Ovary (tissue), 9 donors: ENCODE measurements around the gene KLF16. TPM values are rescaled to one million over a fixed set of nuclear protein-coding genes. Genes with fewer than 3 reads are reported as not detected.
A peak's percentile ranks its signal among the peaks of the same experiment; 100 is the strongest.
"Not testable (repeated sequence)": the region's sequence is repeated elsewhere in the genome, so short reads cannot be mapped to it uniquely, and the experiment has no call there.

Experiments
- DNase-seq, 5 donors: peaks; one replicate each; pipeline ENCODE4 v3.0.0-alpha.2; 2019 to 2020
- H3K27ac ChIP-seq, 2 donors: fragments of 200-600 bp; one replicate each; pipeline versions ENCODE4 v1.5.1 to v1.8.0; 2019 to 2022
- H3K27me3 ChIP-seq: fragments of 200-600 bp; one replicate; pipeline ENCODE4 v1.8.0; 2022
- H3K36me3 ChIP-seq: fragments of 200-600 bp; sonication (generic); one replicate; pipeline ENCODE4 v1.5.1; 2019
- H3K4me1 ChIP-seq: one replicate; pipeline ENCODE4 v1.8.1; 2013; ENCODE audit warnings: mild to moderate bottlenecking, moderate library complexity; ENCODE audit not compliant: insufficient read depth
- H3K4me3 ChIP-seq: fragments of 200-600 bp; sonication (generic); one replicate; pipeline ENCODE4 v1.5.1; 2017
- H3K9me3 ChIP-seq, 2 donors: fragments of 200-600 bp in 1 of 2; sonication (generic) in 1 of 2; one replicate each; pipeline versions ENCODE4 v1.5.1 to v1.8.1; 2013 to 2019; ENCODE audit warnings: mild to moderate bottlenecking in 1 of 2, moderate library complexity in 1 of 2
- EP300 ChIP-seq: sonication (generic); formaldehyde crosslinking; IDR thresholded peaks from one replicate; pipeline ENCODE4 v1.6.1; 2017; ENCODE audit warnings: antibody characterized with exemption
- POLR2A ChIP-seq: fragments of 450-650 bp; IDR thresholded peaks from one replicate; pipeline ENCODE4 v1.6.1; 2017; ENCODE audit warnings: antibody characterized with exemption, mild to moderate bottlenecking, moderate library complexity
- WGBS, 3 donors: extraction: QIAGEN DNeasy Blood & Tissue Kit in 1 of 3; methylation state at CpG; one replicate each; pipeline versions ENCODE4 v1.1.5 to v1.1.7; 2013 to 2017; 5-methylcytosine and 5-hydroxymethylcytosine counted together
- intact Hi-C, 4 donors: fragments of 100-400 bp; cut with DNase I; formaldehyde crosslinking; loops; one replicate each; pipeline versions ENCODE4 v1.11.0 to v1.15.1; 2022 to 2023
- polyA plus RNA-seq, 2 donors: library from polyadenylated mRNA; stranded (reverse); fragments of 200-250 nt in 1 of 2; fragments of 350-450 nt in 1 of 2; fragmentation: Illumina TruSeq in 1 of 2; extraction: RNeasy Lipid Tissue Mini Kit (QIAGEN cat#74804) in 1 of 2; gene quantifications; one replicate each; pipeline ENCODE4 v1.2.3, GENCODE V29; 2013 to 2014
- total RNA-seq, 7 donors: library from RNA; depleted of rRNA in 2 of 7; stranded (reverse); fragments of >200 nt in 2 of 7; fragmentation: NEBNext Ultra II Directional in 3 of 7; extraction: Animal tissue kit (Norgen Biotek cat#: 25700) in 3 of 7; gene quantifications; one replicate each; pipeline versions ENCODE4 v1.1.0 to v1.2.4, GENCODE V29; 2016 to 2023
- TF ChIP-seq, protein P1 (sequence below), 3 donors: fragments of 450-650 bp in 2 of 3; fragments of 200-600 bp in 1 of 3; IDR thresholded peaks; one replicate each; pipeline versions ENCODE4 v1.5.1 to v1.8.0; 2016 to 2022; ENCODE audit warnings: antibody characterized with exemption in 3 of 3, mild to moderate bottlenecking in 1 of 3
- donor health status: DM: no; HTN: no; CAD: no; lungs with moderate emphysema.
- donor health status: DM: no; HTN: no; CAD: no.
- donor health status: Bipolar disorder and iron deficiency.
- donor health status: DM: yes; HTN: yes; CAD: no.
- donor health status: DM: no; HTN: no; CAD: no.
- donor health status: DM: yes; HTN: yes; CAD: no.

KLF16 gene
- total and polyA plus RNA-seq, 9 donors, result 0.63 to 26.6 (median 14.4) TPM

DNA sequence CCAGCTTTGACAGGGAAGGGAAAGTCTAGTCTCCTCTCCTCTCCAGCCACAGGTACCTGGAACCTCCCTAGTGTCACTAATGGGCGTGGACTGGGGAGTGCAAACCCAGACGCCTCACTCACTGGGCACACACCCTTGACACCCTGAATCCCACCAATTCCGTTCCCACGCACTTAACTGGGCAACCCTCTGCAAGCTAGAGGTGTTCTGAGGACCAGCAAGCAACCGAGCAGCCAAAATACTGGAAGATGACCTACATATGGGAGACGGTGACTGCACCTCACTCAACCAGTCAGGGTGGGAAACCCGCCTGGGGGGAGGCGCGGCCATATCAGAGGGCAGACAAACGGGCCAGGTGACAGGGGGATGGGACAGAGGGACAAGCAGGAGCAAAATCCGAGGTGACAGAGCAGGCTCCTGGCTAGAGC, 20.9 kb upstream of the KLF16 start:
- Histone ChIP-seq H3K27me3 (no peaks in the 10 kb centered on the region), H3K4me1 (peaks cover 29% of the 10 kb centered on the region), H3K27ac (peak overlapping the region in 1 of 2 donors; percentile 42), H3K9me3 (no peaks in the 10 kb centered on the region), H3K36me3 (no peaks in the 10 kb centered on the region), H3K4me3 (peak overlapping the region; percentile 85)
- DNase-seq, result peak in 1 of 5 donors; percentile 24
- TF ChIP-seq EP300, result no peak
- TF ChIP-seq, protein P1, sequence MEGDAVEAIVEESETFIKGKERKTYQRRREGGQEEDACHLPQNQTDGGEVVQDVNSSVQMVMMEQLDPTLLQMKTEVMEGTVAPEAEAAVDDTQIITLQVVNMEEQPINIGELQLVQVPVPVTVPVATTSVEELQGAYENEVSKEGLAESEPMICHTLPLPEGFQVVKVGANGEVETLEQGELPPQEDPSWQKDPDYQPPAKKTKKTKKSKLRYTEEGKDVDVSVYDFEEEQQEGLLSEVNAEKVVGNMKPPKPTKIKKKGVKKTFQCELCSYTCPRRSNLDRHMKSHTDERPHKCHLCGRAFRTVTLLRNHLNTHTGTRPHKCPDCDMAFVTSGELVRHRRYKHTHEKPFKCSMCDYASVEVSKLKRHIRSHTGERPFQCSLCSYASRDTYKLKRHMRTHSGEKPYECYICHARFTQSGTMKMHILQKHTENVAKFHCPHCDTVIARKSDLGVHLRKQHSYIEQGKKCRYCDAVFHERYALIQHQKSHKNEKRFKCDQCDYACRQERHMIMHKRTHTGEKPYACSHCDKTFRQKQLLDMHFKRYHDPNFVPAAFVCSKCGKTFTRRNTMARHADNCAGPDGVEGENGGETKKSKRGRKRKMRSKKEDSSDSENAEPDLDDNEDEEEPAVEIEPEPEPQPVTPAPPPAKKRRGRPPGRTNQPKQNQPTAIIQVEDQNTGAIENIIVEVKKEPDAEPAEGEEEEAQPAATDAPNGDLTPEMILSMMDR (IDR thresholded peaks at IDR 0.05), result no peak
- TF ChIP-seq POLR2A, result no peak
- intact Hi-C loops, result no loop called here
- 1 to 3% (median 3%) methylated on average over 11 of the region's 11 CpGs for WGBS, 3 donors

DNA sequence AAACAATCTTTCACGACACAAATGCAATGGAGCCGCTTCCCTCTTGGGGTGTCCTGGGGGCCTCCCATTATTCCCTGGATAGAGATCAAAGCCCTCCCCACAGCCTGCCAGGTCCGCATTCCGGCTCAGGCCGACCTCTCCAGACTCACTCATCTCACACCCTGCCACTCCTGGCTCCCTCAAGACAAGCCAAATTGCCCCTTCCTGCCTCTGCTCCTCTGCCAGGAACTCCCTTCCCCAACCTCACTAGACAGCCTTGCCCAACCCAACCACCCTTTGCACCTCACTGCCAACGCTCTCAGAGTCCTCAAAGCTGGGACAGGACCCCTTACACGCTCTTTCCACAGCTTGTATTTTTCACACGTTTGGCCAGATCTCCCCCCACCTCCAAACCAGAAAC, 20.4 kb upstream of the KLF16 start:
- TF ChIP-seq, protein P1 (IDR thresholded peaks at IDR 0.05), result no peak
- TF ChIP-seq POLR2A, result no peak
- TF ChIP-seq EP300, result no peak
- no peak for DNase-seq
- WGBS, 3 donors, result 17 to 20% (median 18%) methylated on average over 8 of the region's 8 CpGs
- intact Hi-C loops, result no loop called here
- peaks cover 29% of the 10 kb centered on the region for H3K4me1 ChIP-seq
- no peaks in the 10 kb centered on the region for H3K27me3 ChIP-seq
- peak overlapping the region; percentile 85 for H3K4me3 ChIP-seq
- no peaks in the 10 kb centered on the region for H3K9me3 ChIP-seq
- H3K36me3 ChIP-seq, result no peaks in the 10 kb centered on the region
- H3K27ac ChIP-seq, result peak overlapping the region in 1 of 2 donors; percentile 42

DNA sequence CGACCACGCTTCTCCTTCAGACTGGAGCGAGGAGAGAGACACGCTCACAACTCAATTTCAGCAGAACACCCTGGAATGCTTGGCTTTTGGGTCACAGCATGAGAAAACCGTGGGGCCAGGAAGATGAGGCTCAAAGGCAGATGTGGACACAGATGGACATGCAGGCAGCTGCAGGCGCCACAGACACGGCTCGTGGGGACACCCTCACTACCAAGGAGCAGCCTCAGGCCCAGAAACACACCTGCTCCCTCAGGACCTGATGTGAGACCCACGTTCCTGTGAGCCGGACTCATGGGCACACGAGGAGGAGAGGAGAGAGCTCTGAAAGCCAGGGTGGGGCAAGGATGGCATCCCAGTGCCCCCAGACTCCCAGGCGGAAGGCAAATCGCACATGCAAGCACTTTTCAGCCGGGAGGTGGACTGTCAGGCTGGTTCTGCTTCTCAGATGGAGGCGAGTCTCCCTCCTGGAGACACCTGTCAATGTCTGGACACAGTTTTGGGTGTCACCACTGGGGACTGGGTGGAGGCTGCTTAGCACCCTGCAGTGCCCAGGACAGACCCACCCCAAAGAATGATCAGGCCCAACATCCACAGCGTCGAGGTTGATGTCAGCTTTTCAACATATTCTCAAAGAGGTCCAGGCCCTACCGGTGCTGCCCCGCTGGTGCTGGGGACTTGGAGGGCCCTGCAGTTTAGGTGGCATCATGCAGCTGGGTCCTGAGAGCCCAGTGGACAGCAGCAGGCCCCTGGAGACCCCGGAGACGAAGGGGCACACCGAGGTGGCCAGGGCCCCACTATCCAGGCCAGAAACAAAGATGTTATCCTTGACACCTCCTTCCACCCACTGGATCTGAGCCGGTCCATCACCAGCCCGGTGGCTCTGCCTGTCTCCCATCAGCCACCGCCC, 19.7 kb upstream of the KLF16 start:
- intact Hi-C loops, result no loop called here
- Histone ChIP-seq H3K4me1 (peaks cover 27% of the 10 kb centered on the region), H3K27me3 (no peaks in the 10 kb centered on the region), H3K36me3 (no peaks in the 10 kb centered on the region), H3K4me3 (no peak overlapping the region), H3K9me3 (no peaks in the 10 kb centered on the region), H3K27ac (no peak overlapping the region)
- 64 to 70% (median 65%) methylated on average over 25 of the region's 25 CpGs for WGBS, 3 donors
- DNase-seq, result no peak
- TF ChIP-seq EP300 (no peak), POLR2A (no peak)
- TF ChIP-seq, protein P1 (IDR thresholded peaks at IDR 0.05), result no peak

DNA sequence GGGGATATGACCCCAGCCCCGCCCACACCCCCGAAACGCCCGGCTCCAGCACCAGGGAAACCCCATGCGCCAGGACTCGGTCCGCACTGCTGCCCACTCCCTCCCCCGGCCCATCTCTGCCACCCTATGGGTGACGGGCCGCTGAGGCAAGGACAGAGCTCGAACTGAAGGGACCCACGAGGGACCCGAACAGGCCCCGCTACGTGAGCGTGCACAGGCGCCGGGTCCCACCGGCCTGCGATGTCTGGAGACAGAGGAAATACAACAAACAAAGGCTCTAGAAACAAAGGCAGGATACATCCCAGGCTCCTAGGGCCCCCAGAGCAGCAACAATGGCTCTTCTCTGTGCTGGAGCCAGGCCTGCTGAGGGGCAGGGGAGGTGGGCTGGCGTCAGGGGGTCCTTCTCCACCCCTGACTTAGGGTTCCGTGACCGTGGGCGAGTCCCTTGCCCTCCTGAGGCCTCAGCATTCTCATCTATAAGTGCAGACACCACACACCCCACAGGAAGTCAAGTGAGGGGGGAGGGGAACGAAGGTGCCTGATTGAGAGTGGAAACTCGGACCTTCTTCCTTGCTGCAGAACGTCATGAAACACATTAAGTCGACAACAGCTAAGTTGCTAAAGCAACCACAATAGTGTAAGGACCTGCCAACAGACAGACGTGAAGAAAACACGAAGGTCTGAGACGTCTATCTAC, 18.9 kb upstream of the KLF16 start:
- Histone ChIP-seq H3K9me3 (no peaks in the 10 kb centered on the region), H3K4me1 (peaks cover 24% of the 10 kb centered on the region), H3K27ac (no peak overlapping the region), H3K27me3 (no peaks in the 10 kb centered on the region), H3K36me3 (no peaks in the 10 kb centered on the region), H3K4me3 (no peak overlapping the region)
- intact Hi-C loops, result no loop called here
- 71 to 78% (median 75%) methylated on average over 29 to 31 of the region's 31 CpGs for WGBS, 3 donors
- TF ChIP-seq POLR2A (no peak), EP300 (no peak)
- TF ChIP-seq, protein P1 (IDR thresholded peaks at IDR 0.05), result no peak
- peak in 1 of 5 donors; percentile 34 for DNase-seq

DNA sequence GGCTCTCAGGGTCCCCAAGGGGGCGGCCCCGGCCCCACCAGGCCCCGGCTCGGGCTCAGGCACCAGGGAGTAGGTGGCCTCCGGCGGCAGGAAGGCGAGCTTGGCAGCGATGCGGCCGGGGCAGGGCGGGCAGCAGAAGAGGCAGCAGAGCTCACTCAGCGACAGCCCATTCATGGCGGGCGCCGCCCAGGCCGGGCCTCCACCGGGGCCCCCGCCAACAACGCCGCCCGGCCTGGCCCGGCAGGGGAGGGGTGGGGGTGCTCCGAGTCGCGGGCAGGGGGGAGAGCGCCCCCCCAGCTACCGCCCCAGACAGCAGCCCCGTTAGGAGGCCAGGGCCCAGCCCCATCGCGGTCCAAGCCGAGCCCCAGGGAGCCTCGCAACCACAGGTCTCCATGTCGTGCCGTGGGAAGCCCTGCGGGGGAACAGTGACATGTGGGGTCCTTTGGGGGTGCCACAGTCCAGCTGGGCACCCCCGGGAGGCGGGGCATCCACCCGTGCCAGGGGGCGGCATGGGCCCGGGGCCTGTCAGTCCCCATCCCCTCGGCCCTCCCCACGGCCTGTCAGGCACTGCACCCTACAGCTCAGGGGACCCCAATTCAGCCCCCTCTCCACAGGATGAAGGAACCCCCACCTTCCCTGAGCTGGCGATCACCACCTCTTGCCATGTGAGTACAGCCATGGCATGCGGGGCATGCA, 18.2 kb upstream of the KLF16 start:
- DNase-seq, H3K27me3 ChIP-seq, H3K36me3 ChIP-seq, intact Hi-C loops, H3K9me3 ChIP-seq, H3K27ac ChIP-seq, H3K4me3 ChIP-seq: not testable (repeated sequence)
- H3K4me1 ChIP-seq, result peaks cover 23% of the 10 kb centered on the region
- WGBS, 3 donors, result 70 to 79% (median 71%) methylated on average over 15 to 39 of the region's 44 CpGs
